Activated gamma-delta T cell treated with anti-CD3 and anti-CD28 coated beads, Interleukin-2, amount 50 U/mL, for 16 hours (primary cell): ENCODE results near the gene STK10.

Experiments used
- DNase-seq: peaks from one replicate; pipeline ENCODE4 v3.0.0-alpha.2; 2020; ENCODE audit warnings: low read depth

STK10 gene

DNA sequence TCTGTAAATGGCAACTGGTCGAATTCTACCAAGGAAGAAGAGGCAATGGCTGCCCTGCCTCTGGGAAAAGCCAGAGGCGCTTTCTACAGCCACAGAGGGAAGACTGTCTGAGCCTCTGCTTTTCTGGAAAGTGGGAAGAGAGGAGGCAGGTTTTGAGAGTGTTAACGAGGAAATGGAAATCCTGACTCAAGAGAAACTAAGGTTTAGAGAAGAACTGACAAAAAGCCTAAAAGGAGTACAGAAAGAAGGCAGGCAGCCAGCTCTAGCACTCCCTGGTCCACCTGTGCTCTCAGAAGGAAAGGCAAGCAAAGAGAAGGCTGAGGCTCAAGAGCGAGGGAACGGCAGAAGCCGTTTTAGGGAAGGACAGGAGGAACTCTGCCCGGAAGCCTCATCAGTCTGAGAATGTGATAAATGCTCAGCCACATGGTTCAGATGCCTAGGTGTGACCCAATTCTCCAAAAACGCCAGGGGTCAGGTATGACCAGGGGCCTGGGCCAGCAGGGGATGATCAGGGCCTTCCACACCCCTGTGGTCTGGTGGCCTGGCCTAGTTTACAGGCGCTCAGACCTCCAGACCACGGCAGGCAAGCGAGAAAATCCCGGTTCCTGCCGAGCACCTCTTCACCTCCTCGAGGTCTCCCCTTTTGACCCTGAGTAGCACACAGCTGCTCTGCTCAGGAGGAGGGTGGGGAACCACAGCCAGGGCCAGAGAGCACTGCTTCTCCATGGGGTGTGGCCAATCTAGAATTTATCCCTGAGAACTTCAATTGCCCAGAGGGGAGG lies 101.6 kb downstream of the STK10 start:
- no peak for DNase-seq

DNA sequence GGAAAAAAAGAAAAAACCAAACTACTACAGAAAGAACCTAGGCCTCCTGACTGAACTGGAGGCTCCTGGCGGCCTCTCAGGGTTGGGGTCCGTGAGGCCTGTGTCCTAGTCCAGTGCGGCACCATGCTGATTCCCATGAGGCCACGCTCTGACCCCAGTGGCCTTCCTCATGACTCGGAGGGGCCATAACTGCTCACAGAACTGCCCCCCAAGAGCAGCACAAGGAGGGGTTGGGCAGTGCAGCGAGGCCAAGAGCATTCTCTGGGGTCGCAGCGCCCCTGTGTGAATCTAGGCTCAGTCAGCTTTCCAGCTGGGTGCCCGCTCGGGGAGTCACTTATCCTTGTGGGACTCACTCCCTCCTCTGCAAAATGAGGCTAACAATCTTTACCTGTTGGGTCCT lies 102.3 kb downstream of the STK10 start:
- DNase-seq, result no peak

DNA sequence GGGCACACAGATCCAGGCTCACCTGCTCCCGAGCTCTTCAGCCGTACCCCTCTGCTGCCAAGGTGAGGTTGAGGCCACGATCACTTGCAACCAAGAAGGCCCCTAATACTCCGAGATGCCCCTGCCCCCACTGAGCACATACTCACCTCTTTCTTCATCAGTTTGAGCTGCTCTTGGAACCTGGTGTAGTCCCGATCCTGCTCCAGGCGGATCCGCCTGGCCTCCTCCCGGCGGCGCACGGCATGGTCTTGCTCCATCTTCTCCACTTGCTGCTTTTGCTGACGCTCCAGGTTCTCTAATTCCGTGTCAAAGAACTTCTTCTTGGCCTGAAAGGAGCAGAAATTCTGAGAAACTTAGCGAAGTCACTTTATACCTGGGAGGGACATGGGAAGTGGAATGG lies 105.8 kb downstream of the STK10 start:
- DNase-seq, result no peak

DNA sequence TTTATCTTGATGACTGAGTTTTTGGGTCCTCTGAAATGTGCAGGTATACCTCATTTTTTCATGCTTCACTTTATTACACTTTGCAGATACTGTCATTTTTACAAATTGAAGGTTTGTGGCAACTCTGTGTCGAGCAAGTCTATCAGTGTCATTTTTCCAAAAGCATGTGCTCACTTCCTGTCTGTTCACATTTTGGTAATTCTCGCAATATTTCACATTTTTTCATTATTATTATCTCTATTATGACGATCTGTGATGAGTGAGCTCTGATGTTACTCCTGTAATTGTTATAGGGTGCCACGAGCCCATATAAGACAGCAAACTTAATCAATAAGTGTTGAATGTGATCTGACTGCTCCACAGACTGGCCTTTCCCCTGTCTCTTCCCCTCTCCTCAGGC lies 108.1 kb downstream of the STK10 start:
- no peak for DNase-seq

DNA sequence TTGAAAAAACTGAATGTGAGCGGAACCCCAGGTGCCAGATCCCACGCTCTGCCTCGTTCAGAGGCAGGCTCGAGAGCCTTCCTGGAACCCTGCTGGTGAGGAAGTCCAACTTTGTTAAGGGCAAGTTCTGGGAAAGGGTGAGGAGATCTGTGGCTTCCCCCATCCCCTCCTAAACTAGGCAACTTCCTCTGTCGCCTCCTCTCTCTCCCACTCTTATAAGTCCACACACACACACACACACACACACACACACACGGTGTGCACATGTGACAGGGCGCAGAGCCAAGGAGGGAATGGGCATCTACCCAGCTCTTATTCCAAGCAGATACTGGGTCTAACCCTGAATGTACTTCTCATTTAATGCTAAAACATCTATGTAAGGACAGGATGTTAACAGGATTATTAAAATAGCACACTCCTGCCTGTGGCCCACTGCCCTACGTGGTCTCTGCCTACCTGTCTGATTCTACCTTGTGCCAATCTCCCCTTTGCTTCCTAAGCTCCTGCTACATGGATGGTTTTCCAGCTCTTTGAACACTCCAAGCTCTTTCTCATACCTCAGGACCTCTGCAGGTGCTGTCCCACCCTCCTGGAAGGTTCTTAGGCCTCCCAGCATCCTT lies 109.2 kb downstream of the STK10 start:
- DNase-seq, result no peak

DNA sequence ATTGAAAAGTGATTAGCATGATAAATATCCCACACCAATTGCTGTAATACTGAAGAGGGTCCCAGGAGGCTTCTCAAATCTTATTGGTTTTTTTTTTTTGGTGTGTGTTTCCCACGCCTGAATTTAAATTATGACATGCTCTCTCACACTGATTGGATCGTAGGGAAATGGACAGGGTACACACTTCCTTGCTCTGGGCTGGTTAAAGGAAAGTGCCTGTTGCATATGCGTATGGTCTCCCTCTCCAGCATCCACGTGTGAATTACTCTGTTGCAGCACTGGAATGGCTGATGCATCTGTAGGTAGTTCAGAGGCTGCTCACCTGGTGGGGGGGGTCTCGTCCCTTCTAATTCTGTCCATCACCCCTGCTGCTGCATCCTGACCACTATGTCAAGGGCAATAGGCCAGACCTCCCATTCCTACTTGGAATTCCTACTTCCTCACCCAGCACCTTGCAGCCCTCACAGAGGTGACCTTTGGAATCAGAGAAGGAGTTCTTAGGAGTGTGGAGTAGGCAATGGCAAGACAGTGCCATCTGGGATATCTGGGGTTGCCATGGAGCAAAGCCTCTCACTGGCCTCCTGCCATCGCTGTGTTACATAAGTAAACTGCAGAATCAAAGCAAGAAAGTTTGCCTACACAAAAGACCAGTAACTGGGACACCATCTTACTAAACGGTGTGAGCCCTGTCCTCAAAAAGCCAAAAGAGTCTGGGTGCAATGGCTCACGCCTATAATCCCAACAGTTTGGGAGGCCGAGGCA lies 110.2 kb downstream of the STK10 start:
- DNase-seq, result no peak

DNA sequence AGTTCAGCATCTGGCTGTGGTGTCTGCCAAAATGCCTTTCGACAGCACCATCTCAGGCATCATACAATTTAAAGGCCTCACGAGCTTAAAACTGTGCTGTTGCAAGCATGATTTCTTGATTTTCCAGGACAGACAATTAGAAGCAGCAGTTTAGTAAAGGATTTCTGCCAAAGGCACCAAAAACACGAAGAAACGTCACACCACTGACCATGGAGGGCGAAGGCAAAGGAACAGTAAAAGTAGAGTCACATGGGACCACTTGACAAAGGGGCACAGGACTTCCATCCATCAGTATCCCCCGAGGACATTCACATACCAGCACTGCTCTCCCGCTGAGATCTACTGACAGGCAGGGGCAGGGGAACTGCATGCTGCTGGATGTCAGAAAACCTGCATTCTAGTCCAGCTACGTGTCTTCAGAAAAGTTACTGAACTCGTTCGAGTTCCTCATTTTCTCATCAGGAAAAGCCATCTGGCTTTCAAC lies 111.2 kb downstream of the STK10 start:
- DNase-seq, result no peak

DNA sequence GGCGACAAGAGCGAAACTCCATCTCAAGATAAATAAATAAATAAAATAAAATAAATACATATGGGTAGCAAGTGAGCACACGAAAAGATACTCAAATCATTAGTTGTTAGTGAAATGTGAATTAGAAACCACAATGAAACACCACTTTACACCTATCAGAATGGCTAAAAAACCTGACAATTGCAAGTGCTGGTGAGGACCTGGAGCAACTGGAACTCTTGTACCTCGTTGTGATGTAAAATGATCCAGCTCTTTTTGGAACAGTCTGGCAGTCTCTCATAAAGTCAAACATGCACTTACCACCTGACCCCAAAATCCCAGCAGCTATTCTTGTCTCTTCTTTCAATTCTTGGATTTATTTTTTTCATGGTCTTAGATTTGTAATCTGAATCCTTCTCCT lies 112.4 kb downstream of the STK10 start:
- no peak for DNase-seq

DNA sequence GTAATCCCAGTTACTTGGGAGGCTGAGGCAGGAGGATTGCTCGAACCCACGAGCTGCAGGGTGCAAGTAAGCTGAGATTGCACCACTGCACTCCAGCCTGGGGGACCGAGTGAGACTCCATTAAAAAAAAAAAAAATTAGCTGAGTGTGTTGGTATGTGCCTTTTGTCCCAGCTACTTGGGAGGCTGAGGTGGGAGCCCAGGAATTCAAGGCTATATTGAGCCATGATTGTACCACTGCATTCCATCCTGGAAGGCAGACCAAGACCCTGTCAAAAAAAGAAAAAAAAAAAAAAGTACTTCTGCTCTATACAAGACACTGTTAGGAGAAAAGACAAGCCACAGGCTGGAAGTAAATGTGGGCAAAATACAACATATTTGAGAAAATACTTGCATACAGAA lies 113.1 kb downstream of the STK10 start:
- DNase-seq, result no peak

DNA sequence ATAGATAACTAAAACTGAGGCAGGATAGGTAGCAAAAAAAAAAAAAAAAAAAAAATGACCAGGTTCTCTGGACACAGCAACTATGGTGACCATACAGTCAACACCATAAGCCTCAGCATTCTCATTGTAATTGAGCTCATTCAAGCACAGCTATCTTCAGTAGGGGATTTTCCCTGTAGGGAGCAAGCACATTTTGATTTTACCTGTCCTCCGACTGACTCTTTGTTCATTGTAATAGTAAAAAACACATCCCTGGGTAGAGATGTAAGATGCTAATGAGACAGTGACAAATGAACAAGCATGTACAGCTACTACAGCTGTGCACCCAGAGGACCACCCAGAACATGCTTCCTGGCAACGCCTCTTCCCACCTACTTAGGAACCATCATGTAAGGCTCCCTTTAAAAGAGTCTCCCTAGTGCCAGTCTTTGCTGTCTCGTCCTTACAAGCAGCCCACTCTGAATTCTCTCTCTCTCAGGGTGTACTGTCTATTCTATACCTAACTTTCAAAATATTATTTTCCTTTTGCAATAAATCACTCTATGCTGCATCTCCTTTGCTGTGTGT lies 116.6 kb downstream of the STK10 start:
- no peak for DNase-seq

DNA sequence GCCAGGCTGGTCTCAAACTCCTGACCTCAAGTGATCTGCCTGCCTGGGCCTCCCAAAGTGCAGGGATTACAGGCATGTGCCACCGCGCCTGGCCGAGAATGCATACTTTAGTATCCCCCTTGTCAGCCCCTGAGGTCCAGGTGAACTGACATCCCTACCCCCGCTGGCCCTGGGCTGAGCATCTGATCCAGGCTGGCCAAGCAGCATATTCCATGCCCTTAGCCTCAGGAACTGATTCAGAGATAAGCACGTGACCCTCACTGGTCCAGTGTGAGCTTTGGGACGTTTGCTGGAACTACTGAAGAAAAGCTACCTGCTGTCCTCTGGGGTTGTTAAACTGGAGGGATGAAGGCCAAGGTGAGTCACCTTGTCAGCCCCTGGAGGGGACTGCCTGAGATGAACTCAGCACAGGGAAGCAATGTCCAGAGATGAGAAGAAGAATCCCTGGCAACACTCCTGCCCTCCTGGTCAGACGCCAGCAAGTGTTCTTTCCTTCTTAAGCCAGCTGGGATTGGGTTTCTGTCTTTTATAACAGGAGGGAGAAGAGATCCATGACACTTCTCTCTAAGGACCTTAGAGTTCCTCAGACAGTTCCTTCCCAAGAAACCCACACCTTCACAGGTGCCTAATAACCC lies 122.5 kb downstream of the STK10 start:
- DNase-seq, result no peak

DNA sequence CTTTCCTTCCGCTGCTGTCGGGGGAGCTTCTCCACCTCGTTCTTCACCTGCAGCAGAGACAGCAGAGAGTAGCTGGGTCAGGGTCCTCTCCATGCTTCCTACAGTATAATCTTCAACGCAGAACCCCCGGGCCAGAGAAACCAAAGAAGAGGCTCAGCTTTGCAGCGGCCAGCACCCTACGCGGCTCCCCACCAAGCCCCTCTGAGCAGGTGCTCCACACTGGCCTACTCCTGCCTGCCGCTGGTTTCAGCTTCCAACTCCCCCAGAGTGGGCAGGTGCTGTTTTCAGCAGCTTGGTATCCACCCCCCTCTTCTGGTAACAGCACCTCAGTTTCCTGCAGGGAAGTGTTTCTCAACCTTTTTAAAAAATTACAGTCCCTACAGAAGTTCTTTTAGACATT lies 123.3 kb downstream of the STK10 start:
- DNase-seq, result no peak

DNA sequence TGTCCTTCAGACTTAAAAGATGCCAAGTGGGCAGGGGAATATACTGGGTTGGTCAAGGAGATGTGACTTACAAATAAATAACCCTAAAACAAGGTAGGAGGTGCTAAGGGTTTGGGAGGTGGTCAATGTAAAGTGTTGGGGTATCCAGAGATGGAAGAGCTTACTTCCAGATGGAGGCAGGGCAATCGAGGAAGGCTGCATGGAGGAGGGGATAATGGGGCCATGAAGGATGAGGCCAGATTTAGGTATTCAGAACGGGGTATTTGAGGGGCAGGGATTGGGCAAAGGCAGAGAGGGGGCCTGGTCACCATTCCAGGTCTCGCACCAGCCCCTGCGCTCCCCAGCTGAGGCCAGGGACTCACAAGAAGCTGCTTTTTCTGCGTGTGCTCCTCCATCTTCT lies 123.7 kb downstream of the STK10 start:
- DNase-seq, result no peak

DNA sequence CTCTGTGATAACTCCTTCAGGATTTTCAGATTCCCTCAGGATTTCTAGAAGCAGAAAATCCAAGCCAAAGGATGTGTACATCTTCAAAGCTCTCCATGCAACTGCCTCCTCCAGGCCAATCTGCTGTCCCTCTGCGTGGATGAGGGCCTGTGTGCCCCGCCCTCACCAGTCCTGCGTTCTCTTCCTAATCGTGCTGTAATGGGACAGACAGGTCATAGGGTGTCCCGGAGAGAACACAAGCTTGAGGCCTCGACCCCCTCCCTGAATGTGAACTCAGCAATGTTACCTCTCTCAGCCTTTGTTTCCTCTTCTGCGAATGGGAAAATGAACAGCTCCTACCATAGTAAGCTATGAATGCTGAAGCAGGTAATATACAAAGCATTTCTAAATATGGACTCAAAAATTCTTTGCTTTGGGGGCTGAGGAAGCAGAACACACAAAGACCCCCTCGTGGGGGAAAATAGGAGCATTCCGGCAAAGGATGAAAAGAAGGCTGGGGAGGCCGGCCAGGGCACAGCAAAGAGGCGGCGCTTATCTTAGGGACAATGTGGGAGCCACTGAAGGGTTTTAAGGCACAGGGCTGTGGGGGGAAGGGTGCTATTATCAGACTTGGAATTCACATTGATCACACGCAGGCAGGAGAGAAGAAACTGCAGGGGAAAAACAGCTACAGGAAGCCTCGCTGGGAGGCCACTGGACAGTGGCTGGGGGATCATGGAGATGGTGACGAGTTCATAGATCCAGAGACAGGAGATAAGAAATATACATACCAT lies 124.4 kb downstream of the STK10 start:
- no peak for DNase-seq

DNA sequence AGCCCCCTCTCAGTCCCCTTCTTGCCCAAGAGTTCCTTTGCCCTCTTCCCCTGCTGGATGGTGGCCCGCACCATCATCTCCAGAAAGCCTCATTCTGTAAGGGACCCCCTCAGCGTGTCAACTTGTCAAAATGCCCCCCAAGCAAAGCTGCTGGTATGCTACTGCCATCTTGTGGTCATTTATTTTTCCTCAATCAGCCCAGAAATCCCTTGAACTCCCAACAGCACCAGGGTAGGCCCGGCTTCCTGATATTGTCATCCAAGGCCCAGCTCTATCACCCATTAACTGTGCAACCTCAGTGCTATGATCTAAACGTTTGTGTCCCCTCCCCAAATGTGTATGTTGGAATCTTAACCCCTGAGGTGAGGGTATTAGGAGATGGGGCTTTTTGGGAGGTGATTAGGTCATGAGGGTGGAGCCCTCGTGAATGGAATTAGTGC lies 128.3 kb downstream of the STK10 start:
- no peak for DNase-seq

DNA sequence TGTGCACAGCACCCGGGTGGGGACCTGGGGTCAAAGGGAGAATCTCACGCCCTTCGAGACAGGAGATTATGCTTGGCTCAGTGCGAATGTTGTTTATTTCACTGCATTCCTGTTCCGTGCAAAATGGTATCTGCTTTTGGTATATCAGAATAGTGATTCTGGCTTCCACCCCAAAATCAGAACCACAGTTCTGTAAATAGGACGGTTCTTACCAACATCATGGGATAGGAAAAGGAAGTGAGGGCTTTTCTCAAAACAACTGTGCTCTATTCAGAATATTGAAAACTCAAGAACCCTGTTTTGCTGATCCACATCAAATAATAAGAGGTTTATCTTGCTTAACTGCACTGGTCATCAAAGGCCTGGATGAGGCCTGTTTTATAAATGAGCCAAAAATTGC lies 129.9 kb downstream of the STK10 start:
- no peak for DNase-seq

DNA sequence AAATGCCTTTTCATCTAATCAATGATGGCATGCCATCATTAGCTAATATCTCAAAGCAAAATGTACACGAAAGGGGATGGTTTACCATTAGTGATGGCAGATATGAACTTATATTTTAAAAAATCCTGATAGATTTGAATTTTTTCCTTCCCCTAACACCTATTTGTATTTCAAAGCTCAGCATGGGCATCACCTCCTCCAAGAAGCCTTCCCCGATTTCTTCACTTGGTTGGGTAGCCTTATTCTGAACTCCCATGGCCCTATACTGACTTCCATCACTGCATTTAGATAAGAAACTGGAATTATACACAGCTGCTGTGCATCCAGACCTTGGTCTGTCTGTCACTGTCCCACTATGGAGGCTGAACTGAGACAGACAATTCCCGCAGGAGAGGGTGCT lies 132.0 kb downstream of the STK10 start:
- DNase-seq, result no peak

DNA sequence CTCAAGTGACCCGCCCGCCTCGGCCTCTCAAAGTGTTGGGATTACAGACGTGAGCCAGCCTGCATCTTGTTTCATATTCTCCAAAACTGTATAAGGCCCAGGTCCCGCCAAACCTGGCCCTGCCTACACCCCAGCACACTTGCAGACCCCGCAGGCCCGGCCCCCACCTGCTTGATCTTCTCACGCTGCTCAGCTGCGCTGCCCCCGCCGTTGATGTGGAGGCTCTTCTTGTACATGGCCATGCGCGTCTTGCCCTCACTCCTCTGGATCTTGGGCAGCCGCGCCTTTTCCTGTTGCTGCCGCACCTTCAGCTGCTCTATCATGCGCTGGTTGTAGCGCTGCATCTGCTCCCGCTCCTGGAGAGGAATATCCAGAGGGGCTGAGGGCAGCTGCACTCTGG lies 132.6 kb downstream of the STK10 start:
- DNase-seq, result no peak

DNA sequence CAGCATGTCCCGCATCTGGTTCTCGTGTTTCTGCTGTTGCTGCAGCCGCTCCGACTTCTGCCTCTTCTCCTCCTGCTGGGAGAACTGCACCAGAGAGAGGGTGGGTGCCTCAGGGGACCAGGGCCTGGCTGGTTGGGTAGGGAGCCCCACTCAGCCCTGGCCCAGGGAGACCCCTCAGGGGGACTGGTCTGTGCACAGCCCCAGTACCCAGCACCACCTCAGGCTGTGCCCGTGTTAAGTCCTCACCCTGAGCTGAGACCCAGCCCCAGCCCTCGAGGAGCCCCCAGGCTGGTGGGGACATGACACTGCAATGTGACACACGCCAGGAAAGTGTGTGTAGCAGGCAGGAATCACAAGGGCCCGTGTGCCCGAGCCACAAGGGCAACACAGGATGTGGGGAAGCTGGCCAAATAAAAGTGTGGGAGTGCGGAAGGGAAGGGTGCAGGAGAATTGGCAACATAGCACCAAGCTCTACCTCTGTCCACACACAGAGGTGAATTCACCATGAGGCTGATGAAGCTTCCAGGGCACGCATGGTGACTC lies 133.3 kb downstream of the STK10 start:
- DNase-seq, result no peak

DNA sequence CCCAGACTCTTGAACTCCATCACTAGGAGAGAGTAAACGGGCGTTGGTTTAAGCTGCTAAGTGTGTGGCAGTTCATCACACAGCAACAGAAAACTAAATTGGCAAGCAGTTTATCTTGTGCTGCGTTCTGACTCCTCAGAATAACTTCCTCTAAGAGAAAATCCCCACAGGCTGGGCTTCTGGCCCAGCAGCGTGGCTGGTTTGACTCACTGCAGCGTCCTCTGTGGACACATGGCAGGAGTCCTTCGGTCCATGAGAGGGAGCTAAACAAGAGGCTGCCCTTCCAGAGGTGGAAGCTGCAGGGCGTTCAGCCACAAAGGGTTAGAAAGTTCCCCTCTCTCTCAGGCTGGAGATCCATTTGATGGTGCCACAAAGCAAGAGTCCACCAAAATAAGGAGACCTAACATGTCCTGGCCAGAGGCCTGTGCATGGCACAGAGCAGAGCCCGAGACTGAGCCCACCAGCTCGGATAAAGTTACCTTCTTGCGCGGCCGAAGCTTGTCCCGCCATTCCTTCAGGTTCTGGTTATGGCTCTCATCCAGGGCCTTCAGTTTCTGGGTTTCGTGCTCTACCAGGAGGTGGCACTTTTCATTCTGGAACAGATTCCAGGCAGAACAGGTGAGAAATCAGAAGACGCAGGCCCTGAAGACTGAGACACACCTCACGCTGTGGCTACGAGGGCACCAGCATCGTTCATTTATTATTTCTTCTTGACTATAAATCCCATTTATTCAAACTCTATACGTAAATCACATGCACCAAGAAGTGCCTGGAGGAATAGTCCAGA lies 135.4 kb downstream of the STK10 start:
- no peak for DNase-seq
